Retinal pigment epithelial cell (primary cell): ENCODE results near the gene MTERF2.
"Not testable (repeated sequence)": the region's sequence is repeated elsewhere in the genome, so short reads cannot be mapped to it uniquely, and the experiment has no call there.

Experiments
- DNase-seq: peaks from one replicate; pipeline ENCODE4 v3.0.0-alpha.2; 2010; ENCODE audit warnings: low read depth
- H3K4me3 ChIP-seq: 2 replicates; pipeline ENCODE4 v1.5.1; 2011; ENCODE audit warnings: mild to moderate bottlenecking, low read length, control low read depth, moderate library complexity
- CTCF ChIP-seq: conservative IDR thresholded peaks from 2 replicates; pipeline ENCODE4 v1.5.1; 2011; ENCODE audit warnings: low read depth, low read length, control low read depth, inconsistent platforms

Gene MTERF2

GRCh38 chr12:107012736-107013425 is 25.9 kb upstream of the MTERF2 start:
- DNase-seq = no peak
- no peak for TF ChIP-seq CTCF
- no peak overlapping the region for H3K4me3 ChIP-seq

DNA sequence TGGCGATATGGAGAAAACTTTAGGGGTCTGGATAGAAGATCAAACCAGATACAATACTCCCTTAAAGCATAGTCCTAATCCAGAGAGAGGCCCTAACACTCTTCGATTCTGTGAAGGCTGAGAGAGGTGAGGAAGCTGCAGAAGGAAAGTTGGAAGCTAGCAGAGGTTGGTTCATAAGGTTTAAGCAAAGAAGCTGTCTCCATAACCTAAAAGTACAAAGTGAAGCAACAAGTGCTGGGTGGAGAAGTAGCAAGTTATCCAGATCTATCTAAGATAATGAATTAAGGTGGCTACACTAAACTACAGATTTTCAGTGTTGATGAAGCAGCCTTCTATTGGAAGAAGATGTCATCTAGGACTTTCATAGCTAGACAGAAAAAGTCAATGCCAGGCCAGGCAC is 24.6 kb upstream of the MTERF2 start:
- TF ChIP-seq CTCF = no peak
- no peak for DNase-seq
- no peak overlapping the region for H3K4me3 ChIP-seq

DNA sequence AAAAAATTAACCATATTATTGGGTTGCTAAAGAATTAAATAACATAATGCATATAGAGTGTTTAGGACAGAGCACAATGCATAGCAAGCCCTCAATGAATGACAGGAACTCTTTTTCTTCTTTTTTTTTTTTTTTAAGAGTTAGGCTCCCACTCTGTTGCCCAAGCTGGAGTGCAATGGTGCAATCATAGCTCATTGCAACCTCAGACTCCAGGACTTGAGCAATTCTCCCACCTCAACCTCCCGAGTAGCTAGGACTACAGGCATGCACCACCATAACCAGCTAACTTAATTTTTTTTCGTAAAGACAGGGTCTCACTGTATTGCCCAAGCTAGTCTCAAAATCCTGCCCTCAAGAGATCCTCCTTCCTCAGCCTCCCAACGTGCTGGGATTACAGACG is 20.5 kb upstream of the MTERF2 start:
- H3K4me3 ChIP-seq = no peak overlapping the region
- no peak for TF ChIP-seq CTCF
- no peak for DNase-seq

DNA sequence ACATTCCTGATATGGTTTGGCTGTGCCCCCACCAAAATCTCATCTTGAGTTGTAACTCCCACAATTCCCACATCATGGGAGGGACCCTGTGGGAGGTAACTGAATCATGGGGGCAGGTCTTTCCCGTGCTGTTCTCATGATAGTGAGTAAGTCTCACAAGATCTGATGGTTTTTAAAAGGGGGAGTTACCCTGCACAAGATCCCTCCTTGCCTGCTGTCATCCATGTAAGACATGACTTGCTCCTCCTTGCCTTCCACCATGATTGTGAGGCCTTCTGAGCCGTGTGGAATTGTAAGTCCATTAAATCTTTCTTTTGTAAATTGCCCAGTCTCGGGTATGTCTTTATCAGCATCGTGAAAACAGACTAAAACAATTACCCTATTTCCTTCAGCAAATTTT is 15.7 kb upstream of the MTERF2 start:
- not testable (repeated sequence) for H3K4me3 ChIP-seq, DNase-seq

- H3K4me3 ChIP-seq = no peak overlapping the region
- TF ChIP-seq CTCF = no peak
- no peak for DNase-seq
Observed at GRCh38 chr12:106999446-106999845, 12.5 kb upstream of the MTERF2 start.

- DNase-seq = no peak
- TF ChIP-seq CTCF = no peak
- H3K4me3 ChIP-seq = no peak overlapping the region
Observed at GRCh38 chr12:106997916-106998315, 11.0 kb upstream of the MTERF2 start.

- not testable (repeated sequence) for DNase-seq, H3K4me3 ChIP-seq
Observed at GRCh38 chr12:106996102-106996501, 9.2 kb upstream of the MTERF2 start.

DNA sequence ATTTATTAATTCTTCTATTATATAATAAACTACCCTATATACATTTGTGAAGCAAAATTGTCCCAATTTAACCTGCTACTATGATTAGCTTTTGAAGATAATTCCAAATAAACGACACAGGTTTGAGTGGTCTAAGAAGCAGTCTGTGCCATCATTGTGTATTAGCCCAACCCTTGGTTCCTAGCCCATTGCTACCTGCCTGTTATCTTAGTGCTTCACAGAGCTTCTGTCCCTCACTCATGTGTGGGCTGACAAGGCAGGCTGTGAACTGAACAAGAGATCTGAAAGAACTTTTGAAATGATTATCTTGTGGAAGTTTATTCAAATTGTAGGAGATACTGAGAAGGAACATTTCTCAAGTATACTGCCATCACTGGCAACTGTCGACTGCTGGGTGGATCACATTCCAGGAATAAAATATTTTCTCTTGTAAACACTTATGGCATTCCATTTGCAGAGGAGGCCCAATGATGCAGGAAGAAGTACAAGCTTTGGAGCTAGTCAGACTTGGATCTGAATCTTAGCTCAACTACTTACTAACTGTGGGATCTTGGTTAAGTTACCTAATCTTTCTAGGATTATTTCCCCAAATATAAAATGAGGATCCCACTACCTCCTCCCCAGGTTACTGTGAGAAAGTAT is 7.8 kb upstream of the MTERF2 start:
- DNase-seq = no peak
- H3K4me3 ChIP-seq = no peak overlapping the region
- no peak for TF ChIP-seq CTCF
